HG03066 (cell line): ENCODE measurements around the gene SMIM44.
"Not testable (repeated sequence)": the region's sequence is repeated elsewhere in the genome, so short reads cannot be mapped to it uniquely, and the experiment has no call there.

Experiments used
- ATAC-seq: cut with Tn5 transposase; IDR thresholded peaks from one replicate; pipeline ENCODE4 v1.9.1; 2021; ENCODE audit warnings: low read depth; ENCODE audit not compliant: unreplicated experiment

SMIM44 gene

GRCh38 chr19:3459089-3459881, 24.0 kb downstream of the SMIM44 start:
- no peak for ATAC-seq

- ATAC-seq, result no peak
Observed at GRCh38 chr19:3458229-3459088, 24.8 kb downstream of the SMIM44 start.

GRCh38 chr19:3457528-3458228, 25.6 kb downstream of the SMIM44 start:
- ATAC-seq, result no peak

- ATAC-seq, result no peak
Observed at GRCh38 chr19:3456925-3457527, 26.2 kb downstream of the SMIM44 start.

- ATAC-seq, result no peak
Observed at GRCh38 chr19:3455960-3456601, 27.2 kb downstream of the SMIM44 start.

GRCh38 chr19:3455393-3455955, 27.8 kb downstream of the SMIM44 start:
- ATAC-seq, result no peak

GRCh38 chr19:3454656-3455392, 28.4 kb downstream of the SMIM44 start:
- ATAC-seq, result no peak

GRCh38 chr19:3453840-3454239, 29.4 kb downstream of the SMIM44 start:
- ATAC-seq, result no peak

- ATAC-seq, result not testable (repeated sequence)
Observed at GRCh38 chr19:3452942-3453214, 30.4 kb downstream of the SMIM44 start.

GRCh38 chr19:3452171-3452941, 30.9 kb downstream of the SMIM44 start:
- ATAC-seq, result no peak

GRCh38 chr19:3451451-3451866, 31.8 kb downstream of the SMIM44 start:
- no peak for ATAC-seq

- no peak for ATAC-seq
Observed at GRCh38 chr19:3450796-3451411, 32.3 kb downstream of the SMIM44 start.

GRCh38 chr19:3448616-3449334, 34.5 kb downstream of the SMIM44 start:
- ATAC-seq, result no peak

GRCh38 chr19:3446657-3447056, 36.6 kb downstream of the SMIM44 start:
- not testable (repeated sequence) for ATAC-seq

GRCh38 chr19:3444695-3445234, 38.5 kb downstream of the SMIM44 start:
- no peak for ATAC-seq

GRCh38 chr19:3443840-3444694, 39.2 kb downstream of the SMIM44 start:
- no peak for ATAC-seq
